Brain microvascular endothelial cell (primary cell): Measurements from ENCODE around the gene CFAP91.

Source experiments
- DNase-seq: peaks from one replicate; pipeline ENCODE4 v3.0.0-alpha.2; 2020
- H3K27ac ChIP-seq: fragments of 250-450 bp; sonication (Bioruptor Pico); 2 replicates; pipeline ENCODE4 v1.5.1; 2020; ENCODE audit warnings: mild to moderate bottlenecking, moderate library complexity
- H3K27me3 ChIP-seq: fragments of 250-450 bp; sonication (Bioruptor Pico); replicated peaks from 2 replicates; pipeline ENCODE4 v1.5.1; 2020; ENCODE audit warnings: mild to moderate bottlenecking
- H3K36me3 ChIP-seq: fragments of 250-450 bp; sonication (Bioruptor Pico); replicated peaks from 2 replicates; pipeline ENCODE4 v1.5.1; 2020; ENCODE audit warnings: mild to moderate bottlenecking
- H3K4me3 ChIP-seq: 2 replicates; pipeline ENCODE4 v1.5.1; 2011; ENCODE audit warnings: low read depth, mild to moderate bottlenecking, control low read depth, low read length, moderate library complexity
- CTCF ChIP-seq: IDR thresholded peaks from 2 replicates; pipeline ENCODE4 v1.5.1; 2011; ENCODE audit warnings: low read depth, mild to moderate bottlenecking, moderate library complexity, low read length, control low read depth, inconsistent platforms; ENCODE audit errors: missing control alignments
- in situ Hi-C: cut with HindIII; loops from 2 replicates; pipeline ENCODE4 v1.10.0; 2017; ENCODE audit warnings: low sequenced_read_pairs, low pct_ligation_motif_present

Gene CFAP91

DNA sequence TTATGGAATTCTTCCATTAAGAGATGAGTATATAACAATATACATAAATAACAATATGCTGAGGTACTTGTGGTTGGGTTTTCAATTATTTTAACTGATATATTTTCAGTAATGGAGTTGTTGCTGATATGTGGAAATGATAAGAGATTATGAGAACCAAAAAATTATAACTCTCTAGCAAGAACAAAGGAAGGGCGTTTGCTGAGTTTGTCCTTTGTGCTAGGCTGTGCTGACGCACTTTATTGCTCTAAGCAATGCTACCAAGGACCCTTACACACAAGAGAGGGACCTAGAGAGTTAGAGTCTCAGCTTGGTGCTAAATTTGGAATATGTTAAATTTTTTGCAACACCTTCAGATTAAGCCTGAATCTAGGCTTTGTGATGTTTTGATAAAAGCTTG is 24.1 kb downstream of the CFAP91 start:
- Histone ChIP-seq H3K27me3 (no peaks in the 10 kb centered on the region), H3K36me3 (no peaks in the 10 kb centered on the region), H3K4me3 (no peak overlapping the region), H3K27ac (no peak overlapping the region)
- TF ChIP-seq CTCF, result no peak
- DNase-seq, result no peak
- in situ Hi-C loops, result no loop called here

GRCh38 chr3:119729996-119730395 is 27.2 kb downstream of the CFAP91 start:
- no peaks in the 10 kb centered on the region for H3K36me3 ChIP-seq
- H3K27ac ChIP-seq, result no peak overlapping the region
- no peak overlapping the region for H3K4me3 ChIP-seq
- in situ Hi-C loops, result no loop called here
- no peaks in the 10 kb centered on the region for H3K27me3 ChIP-seq
- DNase-seq, result no peak
- TF ChIP-seq CTCF, result no peak

DNA sequence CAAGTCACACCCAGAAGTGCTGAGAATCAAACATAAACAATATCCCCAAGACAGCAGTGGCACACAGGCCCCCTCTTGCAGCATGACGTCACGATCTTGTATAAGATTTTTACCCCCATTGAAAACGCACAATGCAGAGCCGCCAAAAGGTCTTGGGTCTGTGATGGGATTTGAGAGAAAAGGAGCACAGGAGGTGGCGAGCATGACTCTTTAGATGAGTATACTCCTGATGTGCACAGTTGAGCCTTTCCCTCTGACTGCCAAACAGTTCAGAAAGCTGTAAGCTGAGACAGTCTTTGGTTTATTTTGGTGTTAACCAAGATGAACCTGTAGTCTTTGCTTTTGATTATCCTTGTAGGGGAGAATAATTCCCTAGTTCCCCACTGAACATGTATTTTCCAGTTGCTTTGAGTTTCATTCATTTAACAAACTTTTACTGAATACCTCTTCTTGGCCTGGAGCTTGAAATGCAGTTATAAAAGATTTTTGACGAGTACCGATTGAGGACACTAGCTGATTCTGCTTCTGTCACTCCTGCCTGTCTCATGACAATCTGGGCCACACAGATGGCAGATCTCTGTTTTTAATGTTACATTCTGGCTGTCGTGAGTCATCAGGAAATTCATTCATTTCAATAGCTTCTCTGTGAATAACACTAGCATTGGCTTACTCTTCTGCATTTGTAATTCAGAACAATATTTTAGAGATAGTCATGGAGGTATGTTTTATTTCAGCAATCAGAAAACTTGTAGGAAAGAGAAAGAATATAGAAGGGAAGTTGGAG is 28.9 kb downstream of the CFAP91 start:
- H3K27me3 ChIP-seq, result no peaks in the 10 kb centered on the region
- DNase-seq, result peak; percentile 57
- no peak for TF ChIP-seq CTCF
- no peak overlapping the region for H3K4me3 ChIP-seq
- H3K27ac ChIP-seq, result peak overlapping the region; percentile 39
- no peaks in the 10 kb centered on the region for H3K36me3 ChIP-seq
- in situ Hi-C loops, result no loop called here

- H3K4me3 ChIP-seq, result no peak overlapping the region
- TF ChIP-seq CTCF, result no peak
- no peaks in the 10 kb centered on the region for H3K36me3 ChIP-seq
- no peak overlapping the region for H3K27ac ChIP-seq
- in situ Hi-C loops, result no loop called here
- DNase-seq, result no peak
- H3K27me3 ChIP-seq, result no peaks in the 10 kb centered on the region
Measured at GRCh38 chr3:119733812-119734211, 31.0 kb downstream of the CFAP91 start.

DNA sequence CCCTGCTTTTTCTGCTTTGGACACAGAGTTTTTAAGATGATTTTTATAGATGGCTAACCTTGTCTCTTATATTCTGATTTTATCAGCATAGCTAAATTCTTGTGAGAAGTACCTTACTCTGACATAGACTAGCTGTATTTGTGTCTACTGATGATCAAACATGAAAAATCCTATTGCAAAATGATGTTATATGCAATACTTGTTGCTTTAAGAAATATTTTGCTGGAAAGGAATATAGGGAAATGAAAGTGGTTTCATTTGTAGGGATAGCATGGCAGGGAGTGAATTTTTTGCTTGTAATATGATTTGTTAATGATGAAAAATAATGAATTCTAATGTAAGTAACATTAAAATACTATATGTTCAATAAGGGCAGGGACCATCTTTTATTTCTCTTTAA is 35.9 kb downstream of the CFAP91 start:
- H3K27me3 ChIP-seq, result no peaks in the 10 kb centered on the region
- no peak for DNase-seq
- no peak overlapping the region for H3K4me3 ChIP-seq
- in situ Hi-C loops, result no loop called here
- TF ChIP-seq CTCF, result no peak
- H3K27ac ChIP-seq, result no peak overlapping the region
- no peaks in the 10 kb centered on the region for H3K36me3 ChIP-seq
